Upper lobe of left lung (tissue), 4 donors: ENCODE data around the gene RD3L.

Experiments used
- CTCF ChIP-seq, 6 experiments: fragments of 450-650 bp in 4 of 6; fragments of 200-600 bp in 2 of 6; sonication (generic) in 2 of 6; IDR thresholded peaks; one replicate each; pipeline ENCODE4 v1.5.1; 2016 to 2019; ENCODE audit warnings: antibody characterized with exemption in 6 of 6
- EP300 ChIP-seq, 4 donors: sonication (generic); formaldehyde crosslinking; IDR thresholded peaks; one replicate each; pipeline ENCODE4 v1.5.1; 2017; ENCODE audit warnings: antibody characterized with exemption in 4 of 4, control low read depth in 2 of 4
- POLR2A ChIP-seq, 4 donors: fragments of 450-650 bp; IDR thresholded peaks; one replicate each; pipeline ENCODE4 v1.5.1; 2016 to 2017; ENCODE audit warnings: antibody characterized with exemption in 4 of 4, mild to moderate bottlenecking in 2 of 4

GRCh38 chr14:103905842-103906456 lies 36.4 kb downstream of the RD3L start:
- TF ChIP-seq CTCF (IDR thresholded peaks at IDR 0.05): peak in 1 of 6 experiments; percentile 10
- no peak for TF ChIP-seq EP300 (IDR thresholded peaks at IDR 0.05)
- no peak for TF ChIP-seq POLR2A (IDR thresholded peaks at IDR 0.05)
